H7 (cell line): ENCODE results near the gene KCNQ1OT1. TPM values are rescaled to one million over a fixed set of nuclear protein-coding genes. Genes with fewer than 3 reads are reported as not detected.

Source experiments
- DNase-seq: peaks from one replicate; pipeline ENCODE4 v3.0.0; 2012
- H3K27me3 ChIP-seq: 2 replicates; pipeline ENCODE4 v1.6.0; 2011; ENCODE audit warnings: mild to moderate bottlenecking, low read length; ENCODE audit not compliant: control insufficient read depth, insufficient read depth
- H3K36me3 ChIP-seq: replicated peaks from 2 replicates; pipeline ENCODE4 v1.5.1; 2011; ENCODE audit warnings: low read length; ENCODE audit not compliant: control insufficient read depth, insufficient read depth
- H3K4me3 ChIP-seq: 2 replicates; pipeline ENCODE4 v1.5.1; 2011; ENCODE audit warnings: low read depth, mild to moderate bottlenecking, control low read depth, low read length, moderate library complexity; ENCODE audit not compliant: insufficient read depth
- total RNA-seq: library from RNA; depleted of rRNA; stranded (reverse); fragments of >200 nt; shearing (Covaris generic); gene quantifications from 2 replicates; pipeline ENCODE4 v1.2.3, GENCODE V29; 2014; rRNA removed

The KCNQ1OT1 gene
- total RNA-seq: 0.83 and 1.9 TPM in 2 replicates

DNA sequence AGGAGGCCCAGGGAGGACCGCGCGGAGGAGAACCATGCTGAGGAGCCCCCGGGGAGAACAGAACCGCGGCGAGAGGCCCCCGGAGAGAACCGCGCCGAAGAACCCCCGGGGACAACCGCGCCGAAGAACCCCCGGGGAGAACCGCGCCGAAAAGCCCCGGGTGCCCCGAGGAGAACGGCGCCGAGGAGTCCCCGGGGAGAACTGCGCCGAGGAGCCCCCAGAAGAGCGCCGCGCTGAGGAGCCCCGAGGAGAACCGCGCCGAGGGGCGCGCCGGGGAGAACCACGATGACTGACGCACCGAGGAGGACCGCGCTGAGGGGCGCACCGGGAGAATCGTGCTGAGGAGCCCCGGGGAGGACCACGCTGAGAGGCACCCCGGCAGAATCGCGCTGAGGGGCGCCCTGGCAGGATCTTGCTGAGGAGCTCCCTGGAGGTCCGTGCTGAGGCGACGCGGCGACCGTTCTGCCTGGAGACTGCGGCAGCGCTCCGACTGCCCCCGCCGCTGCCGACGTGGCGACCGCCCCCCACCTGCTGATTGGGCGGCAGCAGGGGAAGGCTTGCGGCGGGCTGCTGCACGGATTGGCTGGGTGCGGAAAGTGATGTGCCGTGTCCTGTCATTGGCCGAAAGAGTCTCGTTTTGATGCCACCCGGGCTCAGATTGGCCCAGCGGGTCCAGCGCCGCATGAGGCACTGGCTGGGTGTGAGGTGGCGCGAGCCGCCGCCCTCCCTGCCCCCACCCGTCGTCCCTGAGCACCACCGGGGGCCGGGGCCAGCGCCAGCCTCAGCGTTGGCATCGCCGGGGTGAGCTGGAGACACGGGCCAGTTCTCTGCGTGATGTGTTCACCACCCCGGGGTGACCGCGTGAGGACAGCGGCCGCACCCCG lies at the start of gene KCNQ1OT1:
KCNQ1OT1 (minus strand) TSS at position 464 of the 884 bp plus-strand sequence.
- peak; percentile 97 for DNase-seq
- Histone ChIP-seq H3K36me3 (no peaks in the 10 kb centered on the region), H3K27me3 (peaks cover 13% of the 10 kb centered on the region), H3K4me3 (peak within 1 kb of the TSS; percentile 71)

DNA sequence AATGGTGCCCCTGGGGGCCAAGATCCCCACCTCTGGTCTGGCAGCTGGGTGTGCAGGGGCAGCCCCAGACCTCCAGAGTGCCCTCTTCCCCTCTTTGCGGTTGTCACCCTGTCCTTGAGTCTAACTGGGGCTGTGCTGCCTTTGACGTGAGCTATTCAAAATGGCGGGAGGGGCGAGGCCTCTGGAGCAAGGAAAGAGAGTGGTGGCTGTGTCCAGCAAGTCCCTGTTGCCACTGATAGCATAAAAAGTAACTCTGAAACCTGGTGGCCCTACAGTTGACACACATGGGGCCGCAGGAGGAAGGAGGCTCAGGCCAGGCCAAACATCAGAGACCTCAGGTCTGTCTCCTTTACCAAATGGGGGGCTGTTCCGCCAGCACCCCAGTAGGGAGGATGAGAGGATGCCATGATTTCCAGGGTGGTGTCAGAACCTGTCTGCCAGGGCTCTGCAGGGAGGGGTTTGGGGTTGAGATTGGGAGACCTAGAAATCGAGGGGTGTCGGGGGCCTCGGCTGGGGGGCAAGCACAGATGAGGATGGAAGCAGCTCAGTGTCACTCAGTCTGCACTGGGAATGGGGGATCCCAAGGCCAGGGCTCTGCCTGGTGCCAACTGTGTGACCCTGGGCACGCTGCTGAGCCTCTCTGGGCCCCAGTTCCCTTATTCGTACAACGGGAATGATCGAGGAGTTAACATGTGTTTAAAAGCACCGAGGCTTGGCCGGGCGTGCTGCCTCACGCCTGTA lies 49.2 kb upstream of the KCNQ1OT1 start:
- H3K27me3 ChIP-seq: peaks cover 11% of the 10 kb centered on the region
- no peaks in the 10 kb centered on the region for H3K36me3 ChIP-seq
- DNase-seq: no peak
- no peak overlapping the region for H3K4me3 ChIP-seq

DNA sequence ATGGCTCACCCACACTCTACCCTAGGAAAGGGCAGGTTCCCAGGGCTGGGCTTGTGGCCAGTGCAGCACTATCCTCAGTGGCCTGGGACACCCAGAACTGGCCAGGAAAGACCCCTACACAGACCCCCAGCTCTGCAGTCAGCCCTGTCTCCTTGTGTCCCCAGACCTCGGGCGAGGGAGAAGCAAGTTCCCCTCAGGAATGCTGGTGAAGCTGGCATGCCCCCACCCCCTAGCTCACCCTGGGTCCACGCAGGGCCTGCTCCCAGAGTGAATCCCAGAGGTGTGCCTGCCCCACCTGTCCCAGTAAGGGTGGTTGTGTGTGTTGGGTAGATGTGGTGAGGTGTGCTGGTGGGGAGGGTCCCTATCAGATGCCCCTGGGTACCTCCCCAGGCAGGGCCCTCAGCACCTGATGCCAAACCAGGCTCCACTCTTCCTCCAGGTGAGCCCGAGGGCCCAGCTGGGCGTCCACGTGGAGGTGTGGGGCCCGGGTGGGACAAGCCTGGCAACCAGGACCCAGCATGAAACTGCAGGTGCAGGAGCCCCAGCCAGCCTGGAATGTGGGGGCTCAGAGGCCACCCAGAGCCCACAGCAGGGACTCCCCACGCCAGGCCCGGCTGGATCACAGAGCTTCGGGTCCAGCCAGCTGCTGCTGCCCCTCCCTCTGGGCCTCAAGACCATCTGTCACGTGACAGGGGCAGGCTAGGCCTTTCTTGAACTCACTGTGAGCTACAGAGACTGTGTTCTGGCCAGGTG lies 48.4 kb upstream of the KCNQ1OT1 start:
- H3K27me3 ChIP-seq: peaks cover 9% of the 10 kb centered on the region
- no peak overlapping the region for H3K4me3 ChIP-seq
- no peaks in the 10 kb centered on the region for H3K36me3 ChIP-seq
- no peak for DNase-seq

DNA sequence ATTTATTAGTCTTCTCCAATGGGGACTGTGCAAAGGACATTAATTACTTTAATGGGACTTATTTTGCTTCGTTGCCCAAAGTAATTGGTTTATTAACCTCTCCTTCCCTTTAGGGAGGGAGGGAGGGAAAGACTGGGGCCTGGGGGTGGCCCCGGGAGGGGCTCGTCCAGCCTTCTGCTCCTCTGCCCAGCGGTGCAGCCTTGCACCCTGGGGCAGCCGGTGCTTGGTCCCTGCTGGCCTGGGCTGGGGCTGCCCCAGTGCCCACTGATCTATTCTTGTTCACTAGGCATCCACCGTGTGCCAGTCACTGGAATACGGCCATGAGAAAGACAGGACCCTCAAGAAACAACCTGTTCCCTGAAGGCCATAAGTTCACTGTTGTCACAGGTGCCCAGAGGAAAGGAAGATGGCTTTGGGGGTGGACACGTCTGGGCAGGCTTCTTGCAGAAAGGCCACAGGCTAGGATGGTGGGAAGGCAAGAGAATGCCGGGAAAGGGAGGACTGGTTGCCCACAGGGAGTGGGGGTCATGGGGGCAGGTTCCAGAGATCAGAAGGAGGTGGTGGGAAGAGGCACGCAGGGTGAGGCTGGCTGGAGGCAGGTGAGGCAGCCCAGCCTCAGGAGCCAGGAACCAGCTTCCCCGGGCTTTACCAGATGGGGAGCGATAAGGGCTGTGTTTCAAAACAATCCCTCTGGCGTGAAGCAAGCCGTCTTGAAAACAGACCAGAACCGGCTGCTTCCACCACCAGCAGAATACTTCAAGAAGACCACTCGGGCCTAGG lies 47.6 kb upstream of the KCNQ1OT1 start:
- no peak overlapping the region for H3K4me3 ChIP-seq
- DNase-seq: no peak
- H3K27me3 ChIP-seq: peaks cover 2% of the 10 kb centered on the region
- no peaks in the 10 kb centered on the region for H3K36me3 ChIP-seq

DNA sequence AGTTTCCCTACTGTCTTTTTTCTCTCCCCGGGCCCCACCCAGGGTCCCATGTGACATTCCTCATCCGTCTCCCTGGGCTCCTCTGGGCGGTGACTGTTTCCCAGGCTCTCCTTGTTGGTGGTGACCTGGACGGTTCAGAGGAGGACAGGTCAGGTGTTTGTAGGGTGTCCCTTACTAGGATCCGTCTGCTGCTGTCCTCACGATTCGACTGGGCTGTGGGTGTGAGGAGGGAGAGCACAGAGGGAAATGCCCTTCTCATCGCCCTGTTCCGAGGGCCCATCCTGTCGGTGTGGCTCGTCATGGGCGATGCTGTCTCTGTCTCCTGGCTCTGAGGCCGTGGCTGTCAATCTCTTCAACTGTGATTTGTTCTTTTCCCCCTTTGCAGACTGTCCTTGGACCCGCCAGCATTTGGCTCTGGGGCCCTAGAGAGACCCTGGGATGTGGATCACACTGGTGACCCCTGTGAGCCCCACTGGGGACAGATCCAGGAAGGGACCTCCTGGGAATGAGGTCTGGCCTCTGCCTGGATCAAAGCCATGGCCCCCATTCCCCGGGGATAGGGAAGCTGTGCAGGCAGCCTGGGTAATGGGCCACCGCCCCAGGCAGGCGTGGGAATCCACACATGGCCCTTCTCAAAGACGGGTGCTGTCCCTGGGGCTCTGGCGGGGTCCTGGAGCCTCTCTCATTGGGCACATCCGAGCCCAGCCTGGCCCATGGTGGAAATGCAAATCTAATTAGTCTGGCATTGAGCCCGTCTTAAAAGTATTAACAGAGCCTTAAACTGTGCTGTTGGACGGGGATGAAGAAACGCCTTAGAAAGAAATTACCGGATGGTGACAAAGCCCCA lies 46.8 kb upstream of the KCNQ1OT1 start:
- peaks cover 2% of the 10 kb centered on the region; the same call in 1 of the 2 replicates for H3K27me3 ChIP-seq
- DNase-seq: no peak
- H3K4me3 ChIP-seq: no peak overlapping the region
- no peaks in the 10 kb centered on the region for H3K36me3 ChIP-seq

DNA sequence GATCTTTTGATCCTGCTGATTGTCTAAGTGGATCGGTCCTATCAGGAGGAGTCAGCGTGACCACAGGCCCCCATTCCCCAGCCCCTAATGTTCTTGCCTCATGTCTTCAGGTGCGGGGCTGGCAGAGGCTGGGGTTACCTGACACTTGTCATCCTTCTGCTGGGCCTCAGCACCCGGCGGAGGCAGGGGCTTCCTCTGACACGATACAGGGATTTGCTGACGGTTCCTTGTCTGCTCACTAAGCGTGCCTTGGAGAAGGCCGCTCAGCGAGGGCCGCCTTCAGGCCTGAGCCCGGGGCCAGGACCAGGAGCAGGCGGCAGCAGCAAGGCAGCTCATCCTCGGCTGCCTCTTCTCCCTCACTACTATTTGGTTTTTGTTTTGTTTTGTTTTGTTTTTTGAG lies 45.7 kb upstream of the KCNQ1OT1 start:
- Histone ChIP-seq H3K4me3 (no peak overlapping the region), H3K27me3 (peaks cover 2% of the 10 kb centered on the region; the same call in 1 of the 2 replicates), H3K36me3 (no peaks in the 10 kb centered on the region)
- no peak for DNase-seq

DNA sequence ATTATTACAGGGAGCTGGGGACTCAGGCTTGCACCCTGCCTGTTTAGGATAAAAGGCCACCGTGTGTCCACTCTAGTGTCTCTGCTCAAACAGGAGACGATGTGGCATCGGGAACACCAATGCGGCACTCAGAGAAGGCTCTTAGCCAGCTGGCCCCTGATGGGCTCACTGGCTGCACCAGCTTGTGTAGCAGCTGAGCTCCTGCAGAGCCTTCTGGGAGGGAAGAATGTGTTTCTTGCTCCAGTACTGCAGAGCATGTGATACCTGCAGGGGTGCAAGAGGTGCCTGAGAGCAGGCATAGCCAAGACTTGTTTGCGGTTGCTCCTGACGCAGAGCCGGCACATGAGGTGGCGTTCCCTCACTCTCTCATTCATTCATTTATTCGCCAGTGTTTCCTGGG lies 44.4 kb upstream of the KCNQ1OT1 start:
- peaks cover 2% of the 10 kb centered on the region; the same call in 1 of the 2 replicates for H3K27me3 ChIP-seq
- no peak overlapping the region for H3K4me3 ChIP-seq
- no peak for DNase-seq
- H3K36me3 ChIP-seq: no peaks in the 10 kb centered on the region

DNA sequence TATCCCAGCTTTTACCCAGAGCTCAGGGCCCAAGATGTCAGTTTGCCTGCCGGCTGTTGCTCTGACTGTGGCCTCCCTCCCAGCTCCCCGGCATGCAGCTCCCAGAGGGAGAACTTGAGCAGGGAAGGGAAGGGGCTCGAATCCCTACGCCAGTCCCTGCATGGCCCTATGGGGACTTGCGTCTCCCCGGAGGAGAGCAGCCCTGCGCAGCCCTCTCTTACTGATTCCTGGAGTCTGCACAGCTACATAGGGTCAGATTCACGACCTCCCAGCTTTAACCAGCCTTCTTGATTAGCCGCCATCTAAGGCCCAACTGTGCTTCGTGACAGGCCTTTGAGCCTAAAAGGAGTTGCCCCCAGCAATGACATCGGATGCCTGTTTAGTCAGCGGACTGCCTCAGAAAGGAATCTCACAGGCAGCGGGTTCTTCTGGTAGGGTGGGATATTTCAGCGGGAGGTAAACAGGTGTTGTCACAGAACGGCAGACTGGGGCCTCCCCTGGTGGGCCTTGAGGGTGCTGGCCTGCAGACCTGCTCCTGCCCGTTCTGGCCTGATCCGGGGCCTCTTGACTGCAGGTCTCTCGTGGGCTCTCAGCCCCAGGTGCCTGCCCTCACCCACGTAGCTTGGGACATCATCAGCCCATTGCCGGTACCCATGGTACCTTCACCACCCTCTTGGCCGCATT lies 43.8 kb upstream of the KCNQ1OT1 start:
- peaks cover 2% of the 10 kb centered on the region; the same call in 1 of the 2 replicates for H3K27me3 ChIP-seq
- no peaks in the 10 kb centered on the region for H3K36me3 ChIP-seq
- no peak overlapping the region for H3K4me3 ChIP-seq
- no peak for DNase-seq

DNA sequence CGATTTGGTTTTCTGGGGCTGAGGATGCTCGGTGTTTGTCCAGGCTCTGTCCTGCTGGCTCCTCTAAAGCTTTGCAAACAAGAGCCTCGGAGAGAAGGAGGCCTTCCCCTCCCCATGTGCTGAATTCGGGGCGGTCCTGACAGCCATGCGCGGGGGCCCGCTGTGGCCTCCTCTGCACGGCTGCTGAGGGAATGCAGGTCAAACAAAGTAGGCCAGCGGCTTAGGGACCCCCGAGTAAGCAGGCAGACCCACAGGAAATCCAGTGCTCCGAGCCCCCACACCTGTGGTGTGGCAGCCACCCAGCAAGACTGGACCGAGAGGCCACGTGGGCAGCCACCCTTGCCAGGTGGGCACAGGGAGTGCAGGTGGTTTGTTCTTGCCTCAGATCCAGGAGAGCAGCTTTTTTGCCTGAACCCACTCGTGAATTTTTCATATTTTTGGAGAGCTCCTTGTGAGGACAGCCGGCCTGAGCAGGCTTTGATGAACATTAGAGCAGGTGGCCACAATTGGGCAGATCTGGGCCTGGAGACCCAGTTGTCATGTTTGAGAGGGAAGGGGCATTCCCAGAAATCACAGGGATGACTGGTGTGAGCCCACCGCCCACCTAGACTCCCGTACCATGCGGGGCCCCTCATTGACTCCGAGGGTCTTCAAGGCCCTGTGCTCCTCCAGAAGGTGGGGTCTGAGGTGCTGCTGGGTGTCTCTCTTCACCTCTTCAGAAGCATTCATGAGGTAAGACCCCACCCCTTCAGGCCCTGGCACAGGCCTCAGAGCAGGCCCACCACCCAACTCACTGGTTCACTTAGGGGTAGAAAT lies 43.0 kb upstream of the KCNQ1OT1 start:
- Histone ChIP-seq H3K27me3 (peaks cover 2% of the 10 kb centered on the region; the same call in 1 of the 2 replicates), H3K36me3 (no peaks in the 10 kb centered on the region), H3K4me3 (no peak overlapping the region)
- no peak for DNase-seq

DNA sequence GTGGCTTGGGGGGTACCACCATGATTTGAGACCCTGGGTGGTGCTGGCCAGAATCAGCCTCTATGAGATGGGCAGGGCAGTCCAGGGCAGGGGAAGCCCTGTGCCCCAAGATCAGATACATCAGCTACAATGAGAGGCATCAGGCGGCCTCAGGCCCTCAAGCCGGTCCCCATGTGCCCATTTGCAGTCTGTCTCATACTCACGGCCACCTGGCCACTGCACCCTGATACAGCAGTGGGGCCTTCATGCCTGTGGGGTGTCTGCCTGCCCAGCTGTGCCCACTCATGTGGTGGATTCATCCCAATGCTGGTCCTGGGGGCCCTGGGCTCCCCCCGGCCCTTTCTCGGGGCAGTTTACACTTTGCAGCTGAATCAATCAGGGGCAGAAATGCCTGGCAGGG lies 42.4 kb upstream of the KCNQ1OT1 start:
- Histone ChIP-seq H3K4me3 (no peak overlapping the region), H3K36me3 (no peaks in the 10 kb centered on the region), H3K27me3 (peaks cover 2% of the 10 kb centered on the region; the same call in 1 of the 2 replicates)
- no peak for DNase-seq

DNA sequence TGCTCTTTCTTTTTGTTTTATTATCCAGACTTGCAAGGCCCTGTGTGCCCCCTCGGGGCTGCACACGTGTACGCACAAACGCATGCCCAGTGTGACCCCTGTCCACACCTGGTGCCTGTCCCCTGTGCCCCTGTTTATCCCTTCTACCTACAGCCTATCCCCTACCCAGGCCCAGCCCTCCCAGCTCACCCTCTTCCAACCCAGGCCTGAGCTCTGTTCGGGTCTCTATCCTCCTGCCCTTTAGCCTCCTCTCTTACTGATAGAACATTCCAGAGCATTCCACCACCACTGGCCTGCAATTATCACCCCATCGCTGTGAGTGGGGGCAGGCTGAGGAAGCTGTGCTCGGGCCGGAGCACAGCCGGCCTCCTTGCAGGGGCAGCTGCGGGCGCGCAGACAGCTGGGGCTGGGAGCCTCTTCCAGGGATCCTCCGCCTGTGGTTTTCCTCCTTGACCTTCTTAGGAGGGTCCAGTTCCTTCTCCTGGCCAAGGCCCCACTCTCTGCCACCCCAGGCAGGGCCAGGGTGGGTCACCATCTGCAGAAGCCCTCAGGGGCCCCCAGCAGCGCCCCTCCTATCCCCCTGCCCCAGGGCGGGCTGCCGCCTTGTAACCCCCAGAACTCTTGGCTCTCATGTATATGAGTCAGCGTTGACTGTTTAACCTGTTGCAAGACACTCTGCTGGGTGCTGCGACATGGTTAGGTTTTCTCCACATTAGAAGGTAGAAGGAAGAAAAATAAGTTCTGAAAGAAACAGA lies 41.8 kb upstream of the KCNQ1OT1 start:
- no peaks in the 10 kb centered on the region; the same call in 1 of the 2 replicates for H3K27me3 ChIP-seq
- no peak overlapping the region for H3K4me3 ChIP-seq
- peak; percentile 64 for DNase-seq
- no peaks in the 10 kb centered on the region for H3K36me3 ChIP-seq
